AML-193 (cell line): ENCODE data around the gene MXD3.
"Not testable (repeated sequence)": the region's sequence is repeated elsewhere in the genome, so short reads cannot be mapped to it uniquely, and the experiment has no call there.

ENCODE experiments used
- DNase-seq, 2 experiments: peaks; one replicate each; lab custom pipeline; 2025; lab: John Stamatoyannopoulos, UW

Gene MXD3

DNA sequence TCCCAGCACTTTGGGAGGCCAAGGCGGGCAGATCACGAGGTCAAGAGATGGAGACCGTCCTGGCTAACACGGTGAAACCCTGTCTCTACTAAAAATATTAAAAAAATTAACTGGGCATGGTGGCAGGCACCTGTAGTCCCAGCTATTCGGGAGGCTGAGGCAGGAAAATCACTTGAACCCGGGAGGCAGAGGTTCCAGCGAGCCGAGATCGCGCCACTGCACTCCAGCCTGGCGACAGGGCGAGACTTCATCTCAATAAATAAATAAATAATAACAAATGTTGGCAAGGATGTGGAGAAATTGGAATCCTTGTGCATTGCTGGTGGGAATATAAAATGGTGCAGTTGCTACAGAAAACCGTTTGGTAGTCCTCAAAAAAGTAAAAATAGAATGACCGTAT lies 31.3 kb upstream of the MXD3 start:
- not testable (repeated sequence) for DNase-seq

DNA sequence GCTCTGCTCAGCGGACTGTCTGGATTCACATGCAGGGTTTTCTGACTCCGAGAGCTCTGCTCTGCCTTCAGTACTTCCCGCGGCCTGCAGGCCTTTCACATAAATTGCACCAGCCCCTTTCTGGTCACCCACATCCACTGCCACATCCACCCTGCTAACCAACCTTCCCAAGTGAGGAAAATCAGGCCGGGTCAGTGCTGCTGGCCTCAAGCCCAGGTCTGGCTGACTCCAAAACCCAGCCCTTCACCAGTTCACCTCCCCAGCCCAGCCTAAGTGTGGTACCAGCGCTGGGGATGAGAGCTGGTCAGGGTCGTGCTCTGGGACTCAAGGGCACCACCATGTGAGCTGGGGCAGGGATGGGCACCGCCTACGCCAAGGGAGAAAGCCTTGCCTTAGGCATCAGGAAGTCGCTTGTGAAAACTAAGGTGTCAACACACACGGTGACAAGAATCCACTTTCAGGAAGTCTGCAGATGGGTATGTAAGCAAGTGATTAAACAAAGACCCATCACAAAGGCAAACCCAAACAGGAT lies 27.5 kb upstream of the MXD3 start:
- no peak for DNase-seq

DNA sequence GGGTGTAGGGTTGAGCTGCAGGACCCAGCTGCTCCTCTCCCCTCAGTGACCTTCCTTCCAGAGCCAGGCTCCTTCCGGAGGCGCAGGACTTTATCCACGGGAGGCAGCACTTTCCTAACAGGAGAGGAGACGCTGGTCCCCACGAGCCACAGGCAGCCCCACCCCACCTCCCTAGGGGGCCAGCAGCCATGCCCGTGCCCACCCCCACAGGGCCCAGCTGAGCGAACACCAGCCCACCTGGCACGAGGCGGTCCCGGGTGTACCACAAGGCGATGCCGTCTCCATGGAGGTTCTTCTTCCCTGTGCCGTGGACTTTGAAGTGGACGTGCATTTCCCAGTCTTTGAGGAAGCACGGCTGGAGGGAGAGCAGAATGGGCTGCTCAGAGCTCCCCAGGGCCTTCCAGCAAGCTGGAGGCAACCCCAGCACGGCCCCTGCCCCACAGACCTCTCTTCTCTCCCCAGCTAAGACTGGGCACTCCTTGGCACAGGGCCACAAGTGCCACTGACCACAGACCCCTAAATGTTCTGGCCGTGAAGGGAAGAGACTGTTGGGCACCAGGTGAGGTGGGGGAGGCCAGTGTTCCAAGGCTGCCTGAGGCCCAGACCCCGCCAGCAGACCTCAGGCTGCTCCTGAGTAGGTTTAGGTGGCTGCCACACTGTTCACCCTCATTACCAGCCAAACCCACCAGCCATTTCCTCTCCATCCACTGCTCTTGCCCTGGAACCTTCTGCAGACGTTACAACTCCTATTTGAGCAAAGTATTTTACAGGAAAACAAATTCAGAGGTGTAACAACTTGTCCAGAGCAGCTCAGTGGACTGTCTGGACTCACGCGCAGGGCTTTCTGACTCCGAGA lies 26.8 kb upstream of the MXD3 start:
- DNase-seq, result no peak

DNA sequence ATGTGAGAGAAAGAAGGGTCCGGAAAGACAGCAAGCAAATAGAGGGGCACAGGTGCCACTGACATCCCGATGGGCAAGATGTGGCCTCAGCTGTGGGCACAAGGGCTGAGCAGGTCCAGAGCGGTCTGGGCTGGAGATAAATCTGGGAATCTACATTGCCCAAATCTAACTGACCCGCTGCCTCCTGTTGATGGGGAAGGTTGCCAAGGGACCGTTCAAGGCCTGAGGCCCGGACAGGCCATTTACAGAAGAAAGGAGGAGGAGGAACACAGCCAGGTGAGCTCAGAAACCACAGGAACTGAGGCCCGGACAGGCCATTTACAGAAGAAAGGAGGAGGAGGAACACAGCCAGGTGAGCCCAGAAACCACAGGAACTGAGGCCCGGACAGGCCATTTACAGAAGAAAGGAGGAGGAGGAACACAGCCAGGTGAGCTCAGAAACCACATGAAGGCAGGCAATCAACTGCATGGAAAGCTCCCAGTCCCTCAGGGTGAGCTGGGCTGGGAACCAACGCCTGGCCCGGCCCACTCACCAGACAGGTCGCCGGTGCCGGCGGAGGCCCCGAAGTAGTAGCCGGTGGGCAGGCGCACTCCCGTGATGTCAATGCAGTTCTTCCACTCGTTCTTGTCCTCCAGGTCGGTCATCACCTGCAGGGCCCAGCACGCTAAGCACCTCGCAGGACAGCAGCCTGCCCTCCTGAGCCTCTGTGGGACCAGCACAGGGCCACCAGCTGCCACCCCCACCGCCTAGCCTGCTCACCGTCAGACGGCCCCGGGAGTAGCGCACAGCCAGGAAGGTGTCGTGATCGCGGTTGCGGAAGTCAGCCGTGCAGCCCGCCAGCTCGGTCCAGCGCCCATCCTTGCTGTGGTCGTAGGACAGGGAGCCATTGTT lies 25.2 kb upstream of the MXD3 start:
- DNase-seq, result no peak

DNA sequence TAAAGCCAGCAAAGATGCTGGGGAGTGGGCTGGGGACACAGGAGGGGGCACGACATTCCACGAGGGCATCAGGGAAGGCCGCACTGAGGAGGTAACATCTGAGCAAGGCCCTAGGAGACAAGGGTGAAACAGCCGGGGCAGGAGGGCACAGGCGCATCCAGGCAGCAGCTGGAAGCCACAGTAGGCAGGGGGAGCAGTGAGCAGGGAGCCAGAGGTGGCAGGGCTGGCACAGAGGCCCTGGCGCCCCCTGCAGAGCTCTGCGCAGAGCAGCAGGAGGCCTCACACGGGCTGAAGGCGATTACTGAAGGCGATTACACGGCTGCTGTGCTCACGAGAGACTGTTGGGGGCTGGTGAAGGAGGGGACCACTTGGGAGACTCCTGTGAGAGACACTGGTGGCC lies 24.4 kb upstream of the MXD3 start:
- peak; percentile 63 to 66 for DNase-seq

DNA sequence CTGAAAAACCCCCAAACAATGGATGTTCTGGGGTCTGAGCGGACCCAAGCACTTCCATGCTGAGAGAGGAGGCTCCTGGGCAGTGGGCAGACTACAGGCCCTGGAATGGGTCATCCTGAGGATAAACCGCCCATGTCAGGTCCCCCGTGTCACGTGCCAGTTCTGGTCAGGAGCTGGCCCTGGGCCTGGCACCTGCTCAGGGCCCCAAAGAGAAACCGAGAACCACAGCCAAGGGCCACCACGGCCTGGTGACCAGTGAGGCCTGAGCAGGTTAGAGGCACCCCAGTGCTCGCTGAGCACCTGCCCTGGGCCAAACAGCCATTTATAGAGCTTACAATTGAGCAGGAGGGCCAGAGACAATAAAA lies 24.0 kb upstream of the MXD3 start:
- DNase-seq, result no peak

DNA sequence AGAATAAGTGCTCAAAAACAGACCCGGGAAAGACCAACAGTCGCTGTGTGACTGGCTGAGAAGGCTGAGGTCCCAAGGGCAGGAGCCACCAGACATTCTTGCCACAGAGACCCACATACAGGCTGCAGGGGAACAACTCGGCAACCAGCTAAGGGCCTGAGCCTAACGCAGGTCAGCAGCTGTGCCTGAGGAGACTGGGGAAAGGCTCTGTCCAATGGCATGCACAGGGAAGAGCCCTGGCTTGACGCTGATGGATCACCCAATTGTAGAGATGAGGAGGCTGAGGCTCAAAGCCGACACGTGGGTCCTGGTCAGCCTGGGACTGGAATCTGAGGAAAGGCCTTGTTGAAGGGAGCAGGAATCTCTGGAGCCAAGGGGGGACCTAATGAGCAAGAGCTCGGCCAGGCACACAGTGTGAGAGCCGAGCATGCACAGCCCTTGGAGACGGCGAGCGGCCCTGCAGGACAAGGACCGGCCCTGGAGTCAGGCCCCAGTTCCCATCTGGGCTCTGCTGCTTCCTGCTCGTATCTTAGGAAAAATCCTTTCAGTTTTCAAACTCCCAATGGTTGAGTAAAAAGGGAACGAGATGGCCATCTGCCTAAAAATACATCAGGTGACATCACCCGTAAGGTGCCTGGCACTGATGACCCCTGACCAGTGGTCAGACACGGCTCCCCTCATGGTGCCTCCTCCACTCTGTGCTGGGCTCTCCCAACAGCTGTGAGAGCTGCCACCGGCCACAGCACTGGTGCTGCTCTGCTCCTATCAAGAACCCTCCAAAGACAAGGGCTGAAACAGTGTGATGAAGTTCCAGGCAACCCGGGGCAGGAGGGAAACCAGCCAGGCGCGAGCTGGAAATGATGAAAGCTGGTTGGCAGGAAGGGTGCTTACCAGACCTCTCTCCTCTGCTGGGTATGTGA lies 23.3 kb upstream of the MXD3 start:
- no peak for DNase-seq

DNA sequence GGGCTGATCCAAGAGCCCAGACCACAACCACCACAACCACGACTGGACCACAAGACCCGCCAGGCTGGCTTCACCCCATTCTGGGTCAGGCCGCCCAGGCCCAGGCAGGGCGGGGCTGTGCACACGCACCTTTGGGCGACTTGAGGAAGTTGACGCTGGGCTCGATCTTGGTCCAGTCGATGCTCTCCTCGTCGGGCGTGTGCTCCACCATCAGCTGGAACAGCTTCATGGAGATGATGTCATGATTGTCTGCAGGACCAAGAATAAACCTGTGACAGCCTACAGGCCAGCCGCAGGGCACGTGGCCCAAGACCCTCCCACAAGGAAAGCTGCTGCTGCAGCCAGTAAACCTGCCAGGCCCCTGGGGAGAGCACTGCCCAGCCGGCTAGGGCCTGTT lies 22.5 kb upstream of the MXD3 start:
- DNase-seq, result no peak

DNA sequence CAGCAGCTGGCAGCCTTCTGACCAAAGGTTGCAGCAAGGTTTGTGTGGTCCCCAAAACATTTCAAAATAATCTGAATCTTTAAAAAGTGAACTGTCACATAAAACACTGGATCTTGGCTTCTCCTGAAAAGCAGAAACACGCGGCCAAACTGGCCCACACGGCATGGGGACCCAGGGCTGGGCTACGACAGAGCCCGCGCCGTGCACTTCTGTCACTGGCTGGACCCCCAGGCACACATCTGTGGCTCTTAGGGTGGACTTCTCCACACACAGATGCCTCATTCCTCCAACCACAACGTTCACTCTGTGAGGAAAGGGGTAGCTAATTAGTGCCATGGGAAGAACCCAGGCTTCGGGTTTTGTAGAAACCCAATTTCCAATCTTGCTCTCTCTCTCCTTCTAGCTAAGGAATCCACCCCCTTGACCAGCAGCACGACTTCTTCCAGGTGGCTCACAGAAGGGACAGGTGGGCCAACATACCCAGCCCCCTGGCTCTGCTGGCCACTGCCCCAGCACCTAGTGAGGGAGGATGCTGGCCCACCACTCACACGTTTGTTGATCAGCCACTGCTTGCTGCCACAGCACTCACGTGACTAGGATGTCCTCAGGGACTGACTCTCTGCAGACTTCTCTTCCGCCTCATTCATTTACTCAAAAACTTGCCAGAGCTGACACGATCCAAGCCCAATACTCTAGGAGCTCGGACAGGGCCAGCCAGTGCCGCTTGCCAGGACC lies 21.9 kb upstream of the MXD3 start:
- DNase-seq, result no peak

DNA sequence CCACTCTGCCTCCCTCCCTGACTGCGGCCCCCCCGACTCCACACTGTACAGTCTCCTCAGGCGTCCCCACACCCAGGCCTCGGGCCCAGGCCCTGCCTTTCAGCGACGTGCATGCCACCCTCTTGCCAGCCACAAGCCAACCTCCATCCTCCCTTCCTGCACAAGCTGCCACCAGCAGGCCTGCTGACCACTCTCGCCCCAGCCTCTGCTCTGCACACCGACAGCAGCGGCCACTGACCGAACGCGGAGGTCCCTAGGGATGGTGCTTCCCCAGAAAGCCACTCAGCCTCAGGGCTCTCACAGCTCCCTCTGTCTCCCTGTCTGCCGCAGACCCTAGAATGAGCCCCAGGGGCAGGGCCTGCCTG lies 21.2 kb upstream of the MXD3 start:
- DNase-seq, result no peak

DNA sequence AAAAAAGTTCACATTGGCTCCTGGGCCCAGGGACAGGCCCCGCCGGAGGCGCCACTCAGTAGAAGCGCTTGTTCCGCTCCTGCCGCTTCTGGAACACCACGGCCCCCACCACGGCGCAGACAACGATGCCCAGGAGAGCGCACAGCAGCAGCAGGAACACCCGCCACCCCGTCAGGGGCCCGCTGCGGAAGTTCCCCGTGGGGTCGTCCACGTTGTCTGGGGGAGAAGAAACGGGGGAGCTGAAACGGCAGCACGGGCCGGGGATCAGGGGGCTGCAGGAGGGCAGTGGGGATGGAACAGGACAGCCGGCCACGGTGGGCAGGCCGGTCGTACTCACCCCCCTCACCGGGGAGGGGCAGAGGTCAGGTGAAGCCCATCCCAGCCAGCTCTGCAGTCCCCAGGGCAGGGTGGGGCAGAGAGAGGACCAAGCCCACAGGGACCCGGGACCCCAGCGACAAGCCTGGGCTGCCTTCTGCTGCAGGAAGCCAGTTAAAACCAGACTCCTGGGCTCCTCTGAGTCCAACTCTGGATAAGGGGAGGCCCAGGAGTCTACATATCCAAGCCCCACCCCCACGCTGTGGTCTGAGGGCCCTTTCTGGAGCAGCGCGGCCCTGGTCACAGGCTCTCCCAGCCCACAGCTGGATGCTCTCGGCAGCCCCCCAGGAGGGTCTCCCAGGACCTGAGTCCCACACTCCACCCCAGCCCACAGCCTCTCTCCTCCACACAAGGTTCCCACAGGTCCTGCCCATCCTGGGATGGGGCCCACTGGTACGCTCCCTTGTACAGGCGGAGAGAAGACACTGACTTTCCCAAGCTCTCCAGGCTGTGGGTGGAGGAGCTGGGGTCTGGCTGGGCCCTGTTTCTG lies 20.6 kb upstream of the MXD3 start:
- DNase-seq, result no peak

DNA sequence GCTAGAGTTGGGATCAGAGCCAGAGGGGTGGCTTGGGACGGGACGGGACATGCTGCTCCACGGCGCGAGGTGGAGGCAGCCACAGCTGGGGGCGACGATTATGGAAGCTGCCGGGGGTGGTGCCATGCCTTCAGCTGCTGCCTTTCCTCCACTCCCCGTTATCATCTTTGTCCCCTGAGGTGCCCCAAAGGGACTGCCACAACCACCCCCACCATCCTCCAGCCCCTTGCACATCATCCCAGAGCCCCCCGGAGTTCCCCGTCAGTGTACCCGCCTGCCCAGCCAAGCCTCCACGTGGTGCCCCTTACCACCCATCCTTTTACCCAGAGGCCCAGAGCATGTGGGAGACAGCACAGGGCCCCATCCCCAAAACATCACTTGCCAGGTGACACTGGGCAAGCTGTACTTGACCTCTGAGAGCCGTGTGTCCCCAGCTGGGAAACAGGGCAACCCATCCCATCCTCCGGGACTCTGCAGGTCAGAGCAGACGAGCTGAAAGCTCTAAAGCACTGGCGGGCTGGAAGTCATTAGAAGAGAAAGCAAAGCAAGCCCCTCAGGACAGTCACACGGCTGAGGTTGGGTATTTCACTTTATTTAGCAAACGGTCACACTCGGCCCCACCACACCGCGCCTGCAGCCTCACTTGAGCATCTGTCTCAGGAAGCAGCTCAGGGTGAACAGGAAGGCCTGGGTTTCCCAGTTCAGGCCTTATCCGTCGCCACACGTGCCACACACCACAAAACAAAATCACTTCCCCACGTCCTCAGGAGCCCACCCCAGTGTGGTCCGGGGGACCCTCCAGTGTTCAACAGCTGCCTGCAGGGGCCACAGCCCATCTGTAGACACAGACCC lies 19.5 kb upstream of the MXD3 start:
- DNase-seq, result no peak

DNA sequence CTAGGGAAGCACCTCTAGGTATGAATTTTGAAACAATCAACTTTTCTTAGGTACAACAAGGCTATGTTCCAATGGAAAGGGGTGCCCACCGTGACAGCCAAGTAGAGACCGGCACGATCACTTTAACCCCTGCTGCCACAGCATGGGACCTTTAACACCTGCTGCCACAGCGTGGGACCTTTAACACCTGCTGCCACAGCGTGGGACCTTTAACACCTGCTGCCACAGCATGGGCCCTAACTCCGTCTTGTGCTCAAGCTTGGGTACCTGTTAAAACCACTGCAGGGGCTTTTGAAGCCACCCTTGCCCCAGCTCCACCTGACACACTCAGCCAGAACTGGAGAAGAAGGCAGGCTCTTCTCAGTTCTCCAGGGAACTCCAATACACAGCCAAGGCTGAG lies 18.2 kb upstream of the MXD3 start:
- DNase-seq, result no peak

DNA sequence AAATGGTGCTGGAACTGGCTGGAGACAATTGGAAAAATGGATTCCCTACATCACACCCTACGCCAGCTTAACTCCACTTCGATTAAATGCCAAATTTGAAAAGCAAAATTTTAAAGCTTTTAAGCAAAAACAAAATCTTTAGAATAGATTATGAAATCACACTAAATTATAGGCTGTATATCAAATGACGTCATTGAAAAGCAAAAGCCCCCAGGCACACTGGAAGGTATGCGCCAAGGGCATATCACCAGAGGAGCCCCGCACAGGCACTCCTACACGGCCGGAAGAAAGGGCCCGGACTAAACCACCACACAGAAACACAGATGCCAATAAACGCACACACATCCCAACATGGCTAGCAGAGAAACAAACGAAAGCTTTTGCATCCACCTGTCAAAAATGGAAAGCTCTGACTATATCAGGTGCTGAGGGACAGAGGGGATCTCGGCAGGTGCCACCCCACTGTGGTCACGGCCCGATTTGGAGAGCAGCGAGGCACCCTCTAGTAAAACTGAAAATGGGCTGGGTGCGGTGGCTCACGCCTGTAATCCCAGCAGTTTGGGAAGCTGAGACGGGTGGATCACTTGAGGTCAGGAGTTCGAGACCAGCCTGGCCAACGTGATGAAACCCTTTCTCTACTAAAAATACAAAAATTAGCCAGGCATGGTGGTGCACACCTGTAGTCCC lies 17.0 kb upstream of the MXD3 start:
- DNase-seq, result no peak

DNA sequence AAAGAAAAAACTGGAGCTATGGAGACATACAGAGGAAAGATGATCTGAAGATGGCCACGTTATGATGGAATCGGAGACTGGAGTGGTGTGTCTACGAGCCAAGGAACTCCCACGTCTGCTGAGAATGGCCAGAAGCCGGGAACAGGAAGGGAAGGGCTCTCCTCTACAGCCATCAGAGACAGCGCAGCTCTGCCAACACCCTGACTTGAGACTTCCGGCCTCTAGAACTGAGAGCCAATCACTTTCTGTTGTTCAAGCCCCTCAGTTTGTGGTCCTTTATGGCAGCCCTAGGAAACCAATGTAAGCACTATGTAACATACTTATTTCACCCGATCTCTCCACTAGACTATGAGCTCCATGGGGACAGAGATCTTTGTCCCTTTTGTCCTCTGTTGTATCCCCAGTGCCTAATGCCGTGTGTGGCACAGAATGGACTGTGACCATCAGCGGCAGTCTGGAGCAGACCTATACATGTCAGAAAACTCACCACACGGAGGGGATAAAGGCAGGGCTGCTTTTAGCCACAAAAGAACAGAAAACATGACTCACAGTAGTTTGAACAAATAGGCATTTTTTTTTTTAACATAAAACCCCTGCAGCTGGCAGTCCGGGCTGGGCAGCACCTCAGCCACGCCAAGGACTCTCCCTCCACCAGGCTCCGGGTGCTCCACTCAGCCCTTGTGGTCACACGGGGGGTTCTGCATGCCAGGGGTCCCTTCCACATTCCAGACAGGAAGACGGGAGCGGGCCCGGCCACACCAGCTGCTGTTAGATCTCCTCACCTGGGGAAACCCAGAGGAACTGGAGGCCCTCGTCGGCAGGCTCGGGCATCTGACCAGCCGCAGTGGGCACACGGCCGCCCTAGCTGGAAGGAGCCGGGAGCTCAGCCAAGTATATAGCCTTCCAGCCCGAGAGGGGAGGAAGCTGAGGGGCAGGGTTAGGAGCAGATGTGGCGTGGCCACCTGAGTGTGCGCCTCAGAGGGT lies 16.1 kb upstream of the MXD3 start:
- no peak for DNase-seq

DNA sequence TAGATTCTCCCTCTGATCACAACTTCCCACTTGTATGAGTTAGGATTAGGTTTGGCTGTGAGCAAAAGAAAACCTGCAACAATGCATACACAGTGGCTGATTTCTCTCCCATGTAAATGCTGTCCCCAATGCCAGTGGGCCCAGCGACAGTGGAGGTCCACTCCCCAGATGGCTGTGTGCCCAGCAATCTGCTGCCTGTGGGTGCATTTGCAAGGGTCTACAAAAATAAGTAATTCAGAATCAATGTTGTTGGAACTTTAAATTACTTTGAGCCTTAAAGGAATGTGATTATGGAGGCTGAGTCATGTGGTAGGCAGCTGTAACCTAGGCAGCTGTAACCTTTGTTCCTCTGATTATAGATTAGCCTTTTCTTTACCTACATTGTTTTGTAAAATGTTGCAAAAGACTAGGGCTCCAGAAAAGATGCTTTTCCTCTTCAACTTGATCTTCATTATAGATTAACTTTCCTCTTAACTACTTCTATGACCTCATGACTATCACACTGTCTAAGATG lies 14.2 kb upstream of the MXD3 start:
- no peak for DNase-seq

DNA sequence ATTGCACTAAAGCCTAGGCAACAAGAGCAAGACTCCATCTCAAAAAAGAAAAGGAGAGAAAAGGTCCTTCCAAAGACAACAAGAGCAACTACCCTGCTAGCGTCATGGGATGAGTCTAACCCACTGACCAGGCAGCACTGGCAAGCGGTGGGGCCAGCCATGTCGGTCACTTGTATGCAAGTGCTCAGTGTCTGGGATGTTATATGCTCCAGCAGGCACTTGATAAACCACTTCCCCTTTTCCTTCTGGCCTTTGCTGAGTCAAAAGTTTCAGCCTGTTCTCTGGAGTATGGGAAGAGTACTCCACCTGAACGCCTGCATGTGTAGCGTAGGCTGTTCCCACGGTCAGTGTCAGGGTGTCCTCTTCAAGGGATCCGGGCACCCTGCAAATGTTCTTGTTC lies 9.2 kb upstream of the MXD3 start:
- peak; percentile 48 to 69 for DNase-seq
